Osteoblast (primary cell): Measurements from ENCODE around the gene ELAPOR2. TPM values are rescaled to one million over a fixed set of nuclear protein-coding genes. Genes with fewer than 3 reads are reported as not detected.
A peak's percentile ranks its signal among the peaks of the same experiment; 100 is the strongest.

Experiments used
- DNase-seq: peaks from one replicate; pipeline ENCODE4 v3.0.0; 2011; ENCODE audit warnings: low spot score, mixed read lengths; ENCODE audit not compliant: insufficient read length; ENCODE audit errors: missing footprints
- H2AFZ ChIP-seq: 2 replicates; pipeline ENCODE4 v1.6.0; 2011; ENCODE audit warnings: mild to moderate bottlenecking, low read length
- H3K27ac ChIP-seq: 2 replicates; pipeline ENCODE4 v1.5.1; 2011; ENCODE audit warnings: mild to moderate bottlenecking, low read depth, low read length, moderate library complexity
- H3K27me3 ChIP-seq: 2 replicates; pipeline ENCODE4 v1.6.0; 2012; ENCODE audit warnings: mild to moderate bottlenecking, control low read depth, inconsistent platforms, low read length, moderate library complexity; ENCODE audit not compliant: insufficient read depth
- H3K36me3 ChIP-seq: 2 replicates; pipeline ENCODE4 v1.5.1; 2011; ENCODE audit warnings: mild to moderate bottlenecking, low read length, control low read depth, moderate library complexity; ENCODE audit not compliant: insufficient read depth
- H3K4me1 ChIP-seq: 2 replicates; pipeline ENCODE4 v1.5.1; 2011; ENCODE audit warnings: mild to moderate bottlenecking, low read length, control low read depth, moderate library complexity; ENCODE audit not compliant: insufficient read depth
- H3K4me2 ChIP-seq: 2 replicates; pipeline ENCODE4 v1.6.0; 2011; ENCODE audit warnings: mild to moderate bottlenecking, low read length; ENCODE audit not compliant: insufficient read depth
- H3K4me3 ChIP-seq: fragments of 200-600 bp; sonication (generic); 3 replicates; pipeline ENCODE4 v1.5.1; 2012; ENCODE audit warnings: mild to moderate bottlenecking, low read length, inconsistent platforms; ENCODE audit not compliant: insufficient read depth
- H3K79me2 ChIP-seq: 2 replicates; pipeline ENCODE4 v1.6.0; 2012; ENCODE audit warnings: mild to moderate bottlenecking, low read length, control low read depth, inconsistent platforms; ENCODE audit not compliant: insufficient read depth
- H3K9me3 ChIP-seq: 2 replicates; pipeline ENCODE4 v1.5.1; 2011; ENCODE audit warnings: low read depth, low read length, control low read depth
- H4K20me1 ChIP-seq: 2 replicates; pipeline ENCODE4 v1.6.0; 2012; ENCODE audit warnings: mild to moderate bottlenecking, low read length, control low read depth; ENCODE audit not compliant: insufficient read depth
- CTCF ChIP-seq: IDR thresholded peaks from 2 replicates; pipeline ENCODE4 v1.5.1; 2011; ENCODE audit warnings: mild to moderate bottlenecking, low read depth, low read length, moderate library complexity; ENCODE audit errors: extremely low read depth
- total RNA-seq: library from RNA; depleted of rRNA; stranded (reverse); fragments of >200 nt; gene quantifications from 2 replicates; pipeline ENCODE4 v1.2.3, GENCODE V29; 2012

Gene ELAPOR2, protein sequence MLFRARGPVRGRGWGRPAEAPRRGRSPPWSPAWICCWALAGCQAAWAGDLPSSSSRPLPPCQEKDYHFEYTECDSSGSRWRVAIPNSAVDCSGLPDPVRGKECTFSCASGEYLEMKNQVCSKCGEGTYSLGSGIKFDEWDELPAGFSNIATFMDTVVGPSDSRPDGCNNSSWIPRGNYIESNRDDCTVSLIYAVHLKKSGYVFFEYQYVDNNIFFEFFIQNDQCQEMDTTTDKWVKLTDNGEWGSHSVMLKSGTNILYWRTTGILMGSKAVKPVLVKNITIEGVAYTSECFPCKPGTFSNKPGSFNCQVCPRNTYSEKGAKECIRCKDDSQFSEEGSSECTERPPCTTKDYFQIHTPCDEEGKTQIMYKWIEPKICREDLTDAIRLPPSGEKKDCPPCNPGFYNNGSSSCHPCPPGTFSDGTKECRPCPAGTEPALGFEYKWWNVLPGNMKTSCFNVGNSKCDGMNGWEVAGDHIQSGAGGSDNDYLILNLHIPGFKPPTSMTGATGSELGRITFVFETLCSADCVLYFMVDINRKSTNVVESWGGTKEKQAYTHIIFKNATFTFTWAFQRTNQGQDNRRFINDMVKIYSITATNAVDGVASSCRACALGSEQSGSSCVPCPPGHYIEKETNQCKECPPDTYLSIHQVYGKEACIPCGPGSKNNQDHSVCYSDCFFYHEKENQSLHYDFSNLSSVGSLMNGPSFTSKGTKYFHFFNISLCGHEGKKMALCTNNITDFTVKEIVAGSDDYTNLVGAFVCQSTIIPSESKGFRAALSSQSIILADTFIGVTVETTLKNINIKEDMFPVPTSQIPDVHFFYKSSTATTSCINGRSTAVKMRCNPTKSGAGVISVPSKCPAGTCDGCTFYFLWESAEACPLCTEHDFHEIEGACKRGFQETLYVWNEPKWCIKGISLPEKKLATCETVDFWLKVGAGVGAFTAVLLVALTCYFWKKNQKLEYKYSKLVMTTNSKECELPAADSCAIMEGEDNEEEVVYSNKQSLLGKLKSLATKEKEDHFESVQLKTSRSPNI
- total RNA-seq, result 0.88 and 4.0 TPM in 2 replicates

GRCh38 chr7:87059525-87060287, at the start of gene ELAPOR2:
Gene ELAPOR2 (minus strand): TSS chr7:87059654. CDS start chr7:87059513, 141 bp downstream.
- Histone ChIP-seq H3K9me3 (no peaks in the 10 kb centered on the region), H4K20me1 (no peaks in the 10 kb centered on the region), H3K79me2 (no peaks in the 10 kb centered on the region), H3K27ac (no peak within 1 kb of the TSS), H3K27me3 (peaks cover 16% of the 10 kb centered on the region), H3K4me2 (peak within 1 kb of the TSS; percentile 81), H3K36me3 (no peaks in the 10 kb centered on the region), H3K4me1 (no peaks in the 10 kb centered on the region), H2AFZ (peak within 1 kb of the TSS; percentile 63), H3K4me3 (peak within 1 kb of the TSS; percentile 61)
- peak; percentile 8 for TF ChIP-seq CTCF
- DNase-seq, result peak; percentile 95

DNA sequence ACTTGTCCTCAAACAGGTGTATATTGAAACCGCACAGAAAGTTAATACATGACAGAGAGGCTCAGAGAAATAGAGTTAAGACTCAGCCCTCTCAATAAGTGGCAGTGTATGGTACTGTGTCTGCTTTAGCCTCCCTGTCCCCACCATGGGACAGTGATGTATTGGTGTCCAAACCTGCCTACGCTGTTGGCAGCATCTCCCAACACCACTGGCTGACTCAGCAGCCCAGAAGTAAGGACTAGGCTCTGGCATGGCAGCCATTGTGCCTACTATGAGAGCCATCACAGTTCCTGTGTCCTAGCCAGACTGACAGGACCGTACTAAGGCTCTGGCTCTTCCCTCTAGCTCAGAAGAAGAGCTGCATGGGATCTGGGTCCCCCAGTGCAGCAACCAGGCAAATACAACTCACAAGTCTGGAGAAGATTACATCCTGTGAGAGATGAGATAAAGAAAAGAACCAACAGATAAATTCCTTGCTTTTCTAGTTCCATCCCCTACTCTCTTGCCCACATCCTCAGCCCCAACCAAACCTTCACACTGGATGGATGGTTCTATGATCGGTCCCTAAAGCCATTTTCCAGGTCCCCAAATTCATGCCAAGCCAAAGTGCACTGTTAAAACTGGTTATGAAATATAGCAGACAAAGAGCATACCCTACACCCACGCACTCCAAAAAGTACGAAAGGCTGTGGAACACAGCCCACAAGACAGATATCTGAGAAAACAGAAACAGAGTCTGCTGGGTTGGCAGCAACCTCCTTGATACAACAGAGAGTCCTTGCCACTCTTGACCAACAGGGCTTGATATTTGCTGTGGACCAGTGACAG, 48.7 kb upstream of the ELAPOR2 start:
- H3K27me3 ChIP-seq, result no peaks in the 10 kb centered on the region
- DNase-seq, result no peak
- H3K79me2 ChIP-seq, result no peaks in the 10 kb centered on the region
- no peak overlapping the region for H3K4me2 ChIP-seq
- no peaks in the 10 kb centered on the region for H3K36me3 ChIP-seq
- no peak overlapping the region for H2AFZ ChIP-seq
- H3K4me3 ChIP-seq, result no peak overlapping the region
- TF ChIP-seq CTCF, result no peak
- H4K20me1 ChIP-seq, result no peaks in the 10 kb centered on the region
- no peak overlapping the region for H3K27ac ChIP-seq
- H3K4me1 ChIP-seq, result no peaks in the 10 kb centered on the region
- H3K9me3 ChIP-seq, result peaks cover 2% of the 10 kb centered on the region

DNA sequence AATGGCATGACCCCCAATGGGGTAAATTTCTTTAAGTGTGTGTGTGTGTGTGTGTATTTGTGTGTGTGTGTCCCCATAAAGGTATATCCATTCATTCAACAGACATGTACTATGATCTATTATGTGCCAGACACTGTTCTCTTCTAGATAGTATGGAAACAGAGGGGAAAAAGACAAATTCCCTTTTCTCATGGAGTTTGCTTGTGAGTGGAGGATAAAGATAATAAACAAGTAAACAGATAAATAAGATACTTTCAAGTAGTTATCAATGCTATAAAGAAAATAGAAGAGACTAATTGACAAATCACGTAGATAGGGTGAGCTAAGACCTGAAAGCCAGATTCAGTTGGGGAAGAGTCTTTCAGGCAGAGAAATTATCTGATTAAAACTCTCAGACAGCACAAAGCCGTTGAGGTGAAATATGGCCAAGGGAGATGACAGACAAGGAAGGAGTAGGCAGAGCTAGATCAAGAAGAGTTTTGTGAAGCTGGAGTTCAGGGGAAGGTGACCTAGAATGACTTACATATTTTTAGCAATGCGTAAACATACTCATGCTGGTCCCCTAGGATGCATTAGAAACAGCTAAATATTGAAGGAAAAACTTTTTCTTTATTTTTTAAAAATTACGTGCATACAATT, 47.6 kb upstream of the ELAPOR2 start:
- no peaks in the 10 kb centered on the region for H4K20me1 ChIP-seq
- no peaks in the 10 kb centered on the region for H3K4me1 ChIP-seq
- no peaks in the 10 kb centered on the region for H3K9me3 ChIP-seq
- no peak overlapping the region for H2AFZ ChIP-seq
- H3K27me3 ChIP-seq, result no peaks in the 10 kb centered on the region
- no peak overlapping the region for H3K4me2 ChIP-seq
- no peaks in the 10 kb centered on the region for H3K36me3 ChIP-seq
- H3K27ac ChIP-seq, result no peak overlapping the region
- no peak for DNase-seq
- TF ChIP-seq CTCF, result no peak
- no peaks in the 10 kb centered on the region for H3K79me2 ChIP-seq
- H3K4me3 ChIP-seq, result no peak overlapping the region
